Keratinocyte (primary cell): ENCODE results near the gene CLDN6. TPM values are rescaled to one million over a fixed set of nuclear protein-coding genes. Genes with fewer than 3 reads are reported as not detected.

Source experiments
- DNase-seq: peaks from one replicate; pipeline ENCODE4 v3.0.0-alpha.2; 2011; ENCODE audit warnings: low read depth, missing footprints, low spot score
- FAIRE-seq: peaks from 2 replicates; lab custom pipeline; 2011; peaks lifted over from hg19 to GRCh38; lab: Jason Lieb, UNC
- H2AFZ ChIP-seq: 2 replicates; pipeline ENCODE4 v1.6.0; 2012; ENCODE audit warnings: low read length, control low read depth, inconsistent platforms; ENCODE audit not compliant: control insufficient read depth
- H3K27ac ChIP-seq: 2 replicates; pipeline ENCODE4 v1.5.1; 2011; ENCODE audit warnings: low read length; ENCODE audit not compliant: control insufficient read depth, insufficient read depth
- H3K27me3 ChIP-seq: 3 replicates; pipeline ENCODE4 v1.6.0; 2011; ENCODE audit warnings: low read length; ENCODE audit not compliant: control insufficient read depth, insufficient read depth; ENCODE audit errors: extremely low read depth
- H3K36me3 ChIP-seq, 2 experiments: 2 replicates in 1 of 2; 3 replicates in 1 of 2; pipeline ENCODE4 v1.5.1; 2011; ENCODE audit warnings: low read length in 2 of 2, mild to moderate bottlenecking in 1 of 2; ENCODE audit not compliant: control insufficient read depth in 2 of 2, insufficient read depth in 2 of 2; ENCODE audit errors: extremely low read depth in 1 of 2
- H3K4me1 ChIP-seq: 3 replicates; pipeline ENCODE4 v1.5.1; 2011; ENCODE audit warnings: low read length; ENCODE audit not compliant: control insufficient read depth, insufficient read depth; ENCODE audit errors: extremely low read depth
- H3K4me2 ChIP-seq: 3 replicates; pipeline ENCODE4 v1.6.0; 2011; ENCODE audit warnings: low read depth, low read length; ENCODE audit not compliant: control insufficient read depth, insufficient read depth; ENCODE audit errors: extremely low read depth
- H3K4me3 ChIP-seq, 3 experiments: fragments of 200-600 bp in 1 of 3; sonication (generic) in 1 of 3; 2 replicates in 2 of 3; 3 replicates in 1 of 3; pipeline ENCODE4 v1.5.1; 2011 to 2016; ENCODE audit warnings: low read length in 3 of 3, mild to moderate bottlenecking in 3 of 3, control low read depth in 2 of 3, inconsistent platforms in 1 of 3, low read depth in 1 of 3, mixed read lengths in 1 of 3, mixed run types in 1 of 3, moderate library complexity in 1 of 3; ENCODE audit not compliant: control insufficient read depth in 2 of 3, insufficient read depth in 2 of 3; ENCODE audit errors: extremely low read depth in 1 of 3
- H3K79me2 ChIP-seq: 2 replicates; pipeline ENCODE4 v1.6.0; 2012; ENCODE audit warnings: low read length; ENCODE audit not compliant: control insufficient read depth, insufficient read depth
- H3K9ac ChIP-seq: 3 replicates; pipeline ENCODE4 v1.6.0; 2011; ENCODE audit warnings: low read length; ENCODE audit not compliant: control insufficient read depth, insufficient read depth; ENCODE audit errors: extremely low read depth
- H3K9me1 ChIP-seq: 3 replicates; pipeline ENCODE4 v1.6.0; 2011; ENCODE audit warnings: low read length; ENCODE audit not compliant: control insufficient read depth, insufficient read depth; ENCODE audit errors: extremely low read depth
- H3K9me3 ChIP-seq: 2 replicates; pipeline ENCODE4 v1.5.1; 2012; ENCODE audit warnings: low read depth, low read length; ENCODE audit not compliant: control insufficient read depth
- H4K20me1 ChIP-seq: 3 replicates; pipeline ENCODE4 v1.6.0; 2011; ENCODE audit warnings: low read length; ENCODE audit not compliant: control insufficient read depth, insufficient read depth; ENCODE audit errors: extremely low read depth
- CTCF ChIP-seq, 3 experiments: IDR thresholded peaks in 1 of 3; conservative IDR thresholded peaks in 1 of 3; optimal IDR thresholded peaks in 1 of 3; 2 replicates in 2 of 3; 3 replicates in 1 of 3; pipeline versions ENCODE3 to v1.5.1; 2011; ENCODE audit warnings: low read length in 3 of 3, mild to moderate bottlenecking in 3 of 3, moderate library complexity in 2 of 3, control low read depth in 1 of 3, inconsistent platforms in 1 of 3; ENCODE audit not compliant: insufficient read depth in 2 of 3; ENCODE audit errors: extremely low read depth in 1 of 3
- EZH2 ChIP-seq: IDR thresholded peaks from one replicate; pipeline ENCODE4 v1.6.1; 2012; ENCODE audit warnings: inconsistent platforms, mild to moderate bottlenecking, low read length, moderate library complexity
- dilution Hi-C: fragments of 300-500 bp; cut with MboI; formaldehyde crosslinking; loops from one replicate; pipeline ENCODE4 v1.7.0; 2020; ENCODE audit warnings: low sequenced_read_pairs; ENCODE audit not compliant: extremely low pct_ligation_motif_present
- polyA plus RNA-seq, 5 experiments: library from polyadenylated mRNA; depleted of rRNA in 3 of 5; stranded (reverse) in 3 of 5; stranded (forward) in 1 of 5; unstranded in 1 of 5; fragments of >200 nt; gene quantifications; 1 replicate in 1 of 5; 2 replicates in 3 of 5; 3 replicates in 1 of 5; pipeline versions ENCODE4 v1.2.1 to v1.2.3, GENCODE V29; 2011 to 2012; ENCODE audit warnings: missing spikeins in 2 of 5, low read depth in 1 of 5, low replicate concordance in 1 of 5

Gene CLDN6
- polyA plus RNA-seq, 1 donor (not counting 4 experiments of a cell fraction or from before 2014, with no cell fraction given) = not detected

GRCh38 chr16:3060339-3061127 lies 42.5 kb upstream of the CLDN6 start:
- Histone ChIP-seq H3K79me2 (no peaks in the 10 kb centered on the region), H3K4me2 (no peak overlapping the region), H3K4me1 (peaks cover 13% of the 10 kb centered on the region), H2AFZ (no peak overlapping the region), H3K9me1 (no peaks in the 10 kb centered on the region), H3K27me3 (no peaks in the 10 kb centered on the region), H3K36me3 (no peaks in the 10 kb centered on the region), H4K20me1 (no peaks in the 10 kb centered on the region), H3K9me3 (no peaks in the 10 kb centered on the region), H3K27ac (no peak overlapping the region), H3K4me3 (no peak overlapping the region), H3K9ac (no peak overlapping the region)
- DNase-seq = no peak
- FAIRE-seq = no peak
- dilution Hi-C loops = no loop called here
- no peak for TF ChIP-seq EZH2
- TF ChIP-seq CTCF (optimal IDR thresholded peaks at IDR 0.05 in 1 of 3, IDR thresholded peaks at IDR 0.05 in 1 of 3, conservative IDR thresholded peaks at IDR 0.05 in 1 of 3; ENCODE audit: extremely low read depth in 1 of 3, insufficient read depth in 2 of 3, low read length in 3 of 3) = no peak

- Histone ChIP-seq H3K79me2 (no peaks in the 10 kb centered on the region), H3K4me3 (peak overlapping the region; percentile 61 to 97 (median 81)), H3K9ac (peak overlapping the region; percentile 80), H3K27ac (no peak overlapping the region), H2AFZ (peak overlapping the region; percentile 86), H3K4me1 (peaks cover 8% of the 10 kb centered on the region), H3K27me3 (no peaks in the 10 kb centered on the region), H3K9me1 (no peaks in the 10 kb centered on the region), H3K4me2 (peak overlapping the region; percentile 82), H3K36me3 (peaks cover 0 to under 1% of the 10 kb centered on the region in 2 experiments), H3K9me3 (no peaks in the 10 kb centered on the region), H4K20me1 (no peaks in the 10 kb centered on the region)
- dilution Hi-C loops = no loop called here
- DNase-seq (no peak), FAIRE-seq (no peak)
- no peak for TF ChIP-seq EZH2
- no peak for TF ChIP-seq CTCF (optimal IDR thresholded peaks at IDR 0.05 in 1 of 3, IDR thresholded peaks at IDR 0.05 in 1 of 3, conservative IDR thresholded peaks at IDR 0.05 in 1 of 3; ENCODE audit: extremely low read depth in 1 of 3, insufficient read depth in 2 of 3, low read length in 3 of 3)
These were observed 41.8 kb upstream of the CLDN6 start for GRCh38 chr16:3059723-3060242.
